ENCODE results near the gene MED29. TPM values are rescaled to one million over a fixed set of nuclear protein-coding genes. Genes with fewer than 3 reads are reported as not detected.

The MED29 gene
- polyA plus RNA-seq, 2 of the 4 experiments (the other 2 are of a cell fraction), result 47.7 to 57.5 TPM

DNA sequence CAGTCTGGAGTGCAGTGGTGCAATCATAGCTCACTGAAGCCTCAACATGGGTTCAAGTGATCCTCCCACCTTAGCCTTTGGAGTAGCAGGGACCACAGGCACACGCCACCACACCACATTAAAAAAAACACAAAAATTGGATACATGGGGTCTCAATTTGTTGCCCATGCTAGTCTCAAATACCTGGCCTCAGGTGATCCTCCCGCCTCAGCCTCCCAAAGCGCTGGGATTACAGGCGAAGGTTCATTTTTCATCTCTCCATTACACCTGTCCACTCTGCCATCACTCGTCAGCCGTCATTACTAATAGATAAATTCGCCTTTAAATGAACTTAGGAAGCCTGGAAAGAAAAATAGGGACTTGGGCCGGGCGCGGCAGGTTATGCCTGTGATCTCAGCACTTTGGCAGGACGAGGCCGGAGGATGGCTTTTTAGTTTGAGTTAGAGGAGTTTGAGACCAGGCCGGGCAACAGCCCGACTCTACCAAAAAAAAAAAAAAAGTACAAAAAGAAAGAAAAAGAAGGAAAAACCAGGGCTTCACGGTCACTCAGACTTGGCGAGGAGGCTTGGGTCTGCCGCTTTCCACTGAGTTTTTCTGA is 53.5 kb downstream of the MED29 start:
- no peak for TF ChIP-seq ZNF302 (CRISPR knock-in tag; IDR thresholded peaks at IDR 0.05)
- TF ChIP-seq CEBPB (IDR thresholded peaks at IDR 0.05), result no peak
- TF ChIP-seq CHD4 (IDR thresholded peaks at IDR 0.05; ENCODE audit: borderline replicate concordance), result 0 out of 2 replicates have a peak, but pooled peaks have one; percentile 44
- no peak for TF ChIP-seq HES2 (IDR thresholded peaks at IDR 0.05)
- TF ChIP-seq GATA3 (IDR thresholded peaks at IDR 0.05; ENCODE audit: borderline replicate concordance), result 0 out of 2 replicates have a peak, but pooled peaks have one; percentile 18
- TF ChIP-seq BHLHE40 (IDR thresholded peaks at IDR 0.05; ENCODE audit: low read depth, low read length), result no peak
- TF ChIP-seq POLR2A (IDR thresholded peaks at IDR 0.05; ENCODE audit: low read length), result no peak
- no peak for TF ChIP-seq FOSL2 (IDR thresholded peaks at IDR 0.05)
- no peak for TF ChIP-seq FOSL2 (CRISPR knock-in tag; IDR thresholded peaks at IDR 0.05)
- no peak for FAIRE-seq
- peaks cover 34% of the 10 kb centered on the region for H3K4me1 ChIP-seq
- H3K4me2 ChIP-seq, result peak overlapping the region; percentile 77
- peak overlapping the region; percentile 80 for H3K4me3 ChIP-seq
- peak overlapping the region; percentile 86 to 90 for H3K27ac ChIP-seq
- no peak for DNase-seq (ENCODE audit: low read depth in 1 of 2, low spot score in 1 of 2)
- POLR2A ChIA-PET, result interaction anchor here (0.7 to 2.9 kb wide), 24 partner anchors 9 to 389 kb away, joined by 3 to 124 read pairs (median 5); partner anchors contain the start of genes DYRK1B, EID2, EID2B and MED29
- CTCF ChIA-PET, result interaction anchor here (0.6 to 14.2 kb wide), 16 partner anchors 9 to 588 kb away, joined by 3 to 279 read pairs (median 3); partner anchors contain the start of genes EID2B and RPS16
- WGBS (ENCODE audit: missing lambda C conversion rate), result 3% methylated on average over 17 of the region's 17 CpGs
- peak in 1 of 2 experiments; percentile 1; a peak in 3 of 6 replicates for ATAC-seq
- no peaks in the 10 kb centered on the region for H3K9me3 ChIP-seq

DNA sequence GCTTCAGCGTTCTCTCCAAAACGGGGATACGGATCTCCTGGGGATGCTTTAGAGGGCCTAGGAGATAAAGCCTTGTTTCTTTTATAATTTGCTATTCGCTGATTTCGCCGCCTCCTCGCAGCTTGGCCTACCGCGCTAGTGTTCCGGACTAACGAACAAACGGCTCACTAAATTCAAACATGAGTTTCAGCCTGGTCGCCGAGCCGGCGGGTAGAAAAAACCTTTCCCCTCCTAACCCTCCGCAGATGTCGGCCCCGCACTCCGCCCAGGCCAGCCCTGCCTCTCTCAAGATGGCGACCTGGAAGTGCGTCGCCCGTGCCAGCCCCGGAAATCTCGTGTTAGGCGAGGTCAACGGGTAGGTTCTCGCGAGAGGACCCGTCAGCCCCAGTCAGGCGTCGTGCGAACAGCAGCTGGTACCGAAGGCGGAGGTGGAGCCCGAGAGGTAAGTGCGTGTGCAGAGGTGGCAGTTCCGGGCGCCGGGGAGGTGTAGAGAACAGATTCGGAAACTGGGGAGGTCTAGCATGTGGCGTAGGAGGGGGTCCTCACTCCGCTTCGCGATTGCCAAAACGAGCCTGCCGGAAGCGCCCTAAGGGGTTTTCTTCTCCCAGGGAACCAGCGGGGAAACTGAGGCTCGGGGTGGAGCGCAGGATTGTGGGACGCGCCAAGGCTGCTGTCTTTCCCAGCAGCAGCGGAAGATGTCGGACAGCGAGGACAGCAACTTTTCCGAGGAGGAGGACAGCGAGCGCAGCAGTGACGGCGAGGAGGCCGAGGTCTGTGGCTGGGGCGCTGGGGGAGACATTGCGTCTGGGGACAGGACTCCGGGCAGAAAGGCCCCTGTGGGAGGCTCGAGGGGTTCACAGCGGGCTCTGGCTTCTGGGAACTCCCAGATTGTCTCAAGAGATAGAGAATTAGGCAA is 54.3 kb downstream of the MED29 start, which contains the start of gene SUPT5H:
Gene SUPT5H (plus strand): TSS at position 387 of the 916 bp plus-strand sequence. CDS start 309 bp downstream, at position 696.
- Histone ChIP-seq H3K9me3 (no peaks in the 10 kb centered on the region), H3K4me1 (peaks cover 28% of the 10 kb centered on the region), H3K4me3 (peak within 1 kb of the TSS; percentile 80), H3K27ac (peak within 1 kb of the TSS; percentile 86 to 90), H3K4me2 (peak within 1 kb of the TSS; percentile 77)
- CTCF ChIA-PET, result interaction anchor here (0.6 to 14.2 kb wide), 14 partner anchors 10 to 226 kb away, joined by 3 to 279 read pairs (median 4); partner anchors contain the start of genes EID2, EID2B and RPS16
- DNase-seq (ENCODE audit: low read depth in 1 of 2, low spot score in 1 of 2), result peak; percentile 100
- ATAC-seq, result peak; percentile 94 to 97
- WGBS (ENCODE audit: missing lambda C conversion rate), result 2% methylated on average over 68 of the region's 68 CpGs
- POLR2A ChIA-PET, result interaction anchor here (0.6 to 2.9 kb wide), 26 partner anchors 8 to 389 kb away, joined by 3 to 124 read pairs (median 5); partner anchors contain the start of genes DYRK1B, EID2, EID2B and MED29
- peak; percentile 98 for FAIRE-seq
- TF ChIP-seq CHD2 (IDR thresholded peaks at IDR 0.05; ENCODE audit: low read length, partially characterized antibody) (peak; percentile 99), RAD21 (conservative IDR thresholded peaks at IDR 0.05 in 1 of 2, IDR thresholded peaks at IDR 0.05 in 1 of 2) (no peak), TFCP2L1 (CRISPR knock-in tag; IDR thresholded peaks at IDR 0.05) (peak; percentile 85), RFX5 (IDR thresholded peaks at IDR 0.05) (no peak), PHF8 (IDR thresholded peaks at IDR 0.05; ENCODE audit: borderline replicate concordance, low read depth) (peak; percentile 85), MAFK (IDR thresholded peaks at IDR 0.05; ENCODE audit: partially characterized antibody) (peak; percentile 70), ZFP36 (IDR thresholded peaks at IDR 0.05; ENCODE audit: borderline replicate concordance, partially characterized antibody) (no peak), BHLHE40 (IDR thresholded peaks at IDR 0.05; ENCODE audit: low read depth, low read length) (peak; percentile 64), JUNB (IDR thresholded peaks at IDR 0.05) (no peak), RNF2 (IDR thresholded peaks at IDR 0.05; ENCODE audit: borderline replicate concordance, low read depth) (no peak), EHF (CRISPR knock-in tag; IDR thresholded peaks at IDR 0.05) (0 out of 2 replicates have a peak, but pooled peaks have one; percentile 76), CEBPB (IDR thresholded peaks at IDR 0.05) (no peak; a peak in 1 of 4 replicates), BCL3 (IDR thresholded peaks at IDR 0.05) (peak; percentile 96; the same call in 2 of the 3 replicates), POLR2AphosphoS2 (conservative IDR thresholded peaks at IDR 0.05; ENCODE audit: low read length) (no peak), SMC3 (IDR thresholded peaks at IDR 0.05) (no peak; the same call in 2 of the 3 replicates), FOSB (CRISPR knock-in tag; IDR thresholded peaks at IDR 0.05) (no peak; the same call in 1 of the 2 replicates), NR3C1 (IDR thresholded peaks at IDR 0.05) (no peak), MYC (IDR thresholded peaks at IDR 0.05; ENCODE audit: borderline replicate concordance, low read length) (peak; percentile 56; the same call in 1 of the 2 replicates), SREBF2 (IDR thresholded peaks at IDR 0.05) (no peak), HEYL (CRISPR knock-in tag; IDR thresholded peaks at IDR 0.05) (no peak), HOXB13 (CRISPR knock-in tag; IDR thresholded peaks at IDR 0.05; ENCODE audit: low read depth) (no peak; the same call in 1 of the 2 replicates), ATOH8 (CRISPR knock-in tag; IDR thresholded peaks at IDR 0.05; ENCODE audit: low read depth) (peak; percentile 64; the same call in 1 of the 2 replicates), FOSL2 (IDR thresholded peaks at IDR 0.05) (no peak), FOSL2 (CRISPR knock-in tag; IDR thresholded peaks at IDR 0.05) (0 out of 2 replicates have a peak, but pooled peaks have one; percentile 17), POLR2A (IDR thresholded peaks at IDR 0.05; ENCODE audit: low read length) (peak; percentile 94), NFE2L2 (conservative IDR thresholded peaks at IDR 0.05; ENCODE audit: low read length) (0 out of 2 replicates have a peak, but pooled peaks have one; percentile 30)
- TF ChIP-seq, protein P1, sequence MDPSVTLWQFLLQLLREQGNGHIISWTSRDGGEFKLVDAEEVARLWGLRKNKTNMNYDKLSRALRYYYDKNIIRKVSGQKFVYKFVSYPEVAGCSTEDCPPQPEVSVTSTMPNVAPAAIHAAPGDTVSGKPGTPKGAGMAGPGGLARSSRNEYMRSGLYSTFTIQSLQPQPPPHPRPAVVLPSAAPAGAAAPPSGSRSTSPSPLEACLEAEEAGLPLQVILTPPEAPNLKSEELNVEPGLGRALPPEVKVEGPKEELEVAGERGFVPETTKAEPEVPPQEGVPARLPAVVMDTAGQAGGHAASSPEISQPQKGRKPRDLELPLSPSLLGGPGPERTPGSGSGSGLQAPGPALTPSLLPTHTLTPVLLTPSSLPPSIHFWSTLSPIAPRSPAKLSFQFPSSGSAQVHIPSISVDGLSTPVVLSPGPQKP (IDR thresholded peaks at IDR 0.05; ENCODE audit: low read depth, low read length), result no peak
